ENCODE results near the gene CBFA2T3. TPM values are rescaled to one million over a fixed set of nuclear protein-coding genes. Genes with fewer than 3 reads are reported as not detected.
A peak's percentile ranks its signal among the peaks of the same experiment; 100 is the strongest.

Gene CBFA2T3
- total and polyA plus RNA-seq, 5 donors: 5.6 to 8.5 (median 7.3) TPM

DNA sequence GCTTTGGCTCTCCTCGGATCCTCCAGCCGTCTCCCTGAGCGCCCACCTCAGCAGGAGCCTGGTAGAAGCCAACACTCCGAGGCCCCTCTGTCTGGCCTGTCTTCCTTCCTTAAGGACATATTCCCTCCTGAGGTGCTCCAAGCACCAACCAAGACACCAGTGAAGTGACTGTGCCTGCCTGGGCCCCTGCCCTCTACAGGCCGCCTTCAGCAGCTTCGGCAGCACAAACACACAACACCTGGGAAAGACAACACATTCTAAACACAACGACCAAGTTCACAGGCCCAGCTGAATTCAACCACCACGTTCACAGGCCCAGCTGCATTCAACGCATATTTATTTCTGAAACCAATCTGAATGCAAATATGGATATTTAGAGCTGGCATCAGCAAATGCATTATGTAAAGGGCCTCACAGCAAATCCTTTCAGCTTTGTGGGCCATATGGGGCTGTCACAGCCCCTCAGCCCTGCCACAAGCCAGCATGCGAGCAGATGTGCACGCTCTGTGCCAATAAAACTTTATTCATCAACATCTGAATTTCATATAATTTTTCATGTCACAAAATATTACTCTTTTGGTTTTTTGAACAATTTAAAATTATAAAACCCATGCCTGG, 132.5 kb downstream of the CBFA2T3 start:
- H3K27me3 ChIP-seq (ENCODE audit: control insufficient read depth, insufficient read depth): no peaks in the 10 kb centered on the region
- H3K4me1 ChIP-seq (ENCODE audit: control insufficient read depth, insufficient read depth, low read length): no peaks in the 10 kb centered on the region
- ATAC-seq (no peak), DNase-seq (no peak)
- 76% methylated on average over 11 of the region's 11 CpGs for WGBS
- intact Hi-C loops (cut with DNase I): no loop called here
- no peak overlapping the region for H3K4me3 ChIP-seq (ENCODE audit: low read length)
- H3K9me3 ChIP-seq (ENCODE audit: control insufficient read depth, low read length): no peaks in the 10 kb centered on the region
- no peak overlapping the region for H3K27ac ChIP-seq (ENCODE audit: low read length)

DNA sequence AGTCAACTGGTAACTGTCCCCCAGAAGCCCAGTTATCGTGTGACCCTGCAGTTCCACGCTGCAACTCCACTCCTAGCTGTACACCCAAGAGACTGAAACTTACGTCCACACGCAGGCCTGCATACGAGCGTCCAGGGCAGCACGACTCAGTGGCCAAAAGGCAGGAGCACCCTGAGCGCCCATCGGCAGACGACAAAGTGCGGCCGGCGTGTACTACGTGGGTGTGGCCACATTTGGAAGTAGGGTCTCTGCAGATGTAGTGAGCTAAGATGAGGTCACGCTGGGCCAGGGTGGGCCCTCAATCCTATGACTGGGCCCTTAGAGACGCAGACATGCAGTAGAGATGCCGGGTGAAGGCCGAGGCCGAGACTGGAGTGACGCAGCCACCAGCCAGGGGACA, 133.8 kb downstream of the CBFA2T3 start:
- ATAC-seq: no peak
- no peak for DNase-seq
- WGBS: 95% methylated on average over 20 of the region's 20 CpGs

DNA sequence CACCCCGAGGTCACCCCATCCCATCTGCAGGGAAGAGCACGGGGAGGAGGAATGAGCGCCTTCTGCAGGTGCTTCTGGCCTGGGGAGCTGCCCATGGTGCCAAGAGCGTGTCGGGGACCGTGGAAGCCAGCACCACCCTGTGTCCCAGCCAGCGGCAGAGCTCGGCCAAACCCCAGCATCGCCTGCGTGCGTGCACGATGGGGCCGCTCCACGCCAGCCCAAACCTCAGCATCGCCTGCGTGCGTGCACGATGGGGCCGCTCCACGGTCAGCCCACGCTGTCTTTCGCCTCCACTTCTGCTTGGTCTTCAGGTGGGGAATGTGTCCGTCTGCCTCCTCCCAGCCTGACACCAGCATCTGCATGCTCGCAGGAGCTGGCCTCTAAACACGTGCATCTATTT, 134.2 kb downstream of the CBFA2T3 start:
- ATAC-seq: no peak
- no peaks in the 10 kb centered on the region for H3K27me3 ChIP-seq (ENCODE audit: control insufficient read depth, insufficient read depth)
- H3K9me3 ChIP-seq (ENCODE audit: control insufficient read depth, low read length): no peaks in the 10 kb centered on the region
- no peaks in the 10 kb centered on the region for H3K4me1 ChIP-seq (ENCODE audit: control insufficient read depth, insufficient read depth, low read length)
- no peak overlapping the region for H3K27ac ChIP-seq (ENCODE audit: low read length)
- intact Hi-C loops (cut with DNase I): no loop called here
- no peak for DNase-seq
- H3K4me3 ChIP-seq (ENCODE audit: low read length): no peak overlapping the region
- 95% methylated on average over 25 of the region's 25 CpGs for WGBS

More for the DNA sequence above, 133.8 kb downstream of the CBFA2T3 start:
- Histone ChIP-seq H3K27me3 (ENCODE audit: control insufficient read depth, insufficient read depth) (no peaks in the 10 kb centered on the region), H3K4me3 (ENCODE audit: low read length) (no peak overlapping the region), H3K27ac (ENCODE audit: low read length) (no peak overlapping the region), H3K4me1 (ENCODE audit: control insufficient read depth, insufficient read depth, low read length) (no peaks in the 10 kb centered on the region), H3K9me3 (ENCODE audit: control insufficient read depth, low read length) (no peaks in the 10 kb centered on the region)
- intact Hi-C loops (cut with DNase I): no loop called here

DNA sequence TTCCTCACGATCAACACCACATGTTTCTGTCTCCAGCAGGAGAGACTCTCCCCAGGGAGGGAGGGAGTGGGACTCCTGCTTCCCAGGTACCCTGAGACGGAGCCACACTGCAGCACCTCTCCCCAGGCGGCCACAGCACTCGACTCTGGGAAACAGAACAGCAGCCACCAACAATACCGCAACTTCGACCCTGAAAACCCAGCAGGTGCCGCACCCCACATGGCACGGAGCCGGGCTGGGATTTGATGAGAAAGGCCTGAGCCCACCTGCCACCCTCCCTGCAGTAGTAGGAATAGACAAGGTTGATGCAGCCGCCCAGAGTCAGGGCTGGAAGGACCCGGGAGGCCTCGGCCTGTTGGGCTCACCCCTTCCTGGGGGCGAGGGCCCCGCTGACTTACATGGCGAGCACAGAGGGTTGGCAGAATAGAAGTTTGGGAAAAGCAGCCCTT, 134.7 kb downstream of the CBFA2T3 start:
- Histone ChIP-seq H3K4me1 (ENCODE audit: control insufficient read depth, insufficient read depth, low read length) (no peaks in the 10 kb centered on the region), H3K27me3 (ENCODE audit: control insufficient read depth, insufficient read depth) (no peaks in the 10 kb centered on the region), H3K9me3 (ENCODE audit: control insufficient read depth, low read length) (no peaks in the 10 kb centered on the region), H3K4me3 (ENCODE audit: low read length) (no peak overlapping the region), H3K27ac (ENCODE audit: low read length) (no peak overlapping the region)
- 95% methylated on average over 15 of the region's 15 CpGs for WGBS
- DNase-seq: peak in 1 of 3 donors; percentile 49
- ATAC-seq: no peak
- intact Hi-C loops (cut with DNase I): no loop called here

DNA sequence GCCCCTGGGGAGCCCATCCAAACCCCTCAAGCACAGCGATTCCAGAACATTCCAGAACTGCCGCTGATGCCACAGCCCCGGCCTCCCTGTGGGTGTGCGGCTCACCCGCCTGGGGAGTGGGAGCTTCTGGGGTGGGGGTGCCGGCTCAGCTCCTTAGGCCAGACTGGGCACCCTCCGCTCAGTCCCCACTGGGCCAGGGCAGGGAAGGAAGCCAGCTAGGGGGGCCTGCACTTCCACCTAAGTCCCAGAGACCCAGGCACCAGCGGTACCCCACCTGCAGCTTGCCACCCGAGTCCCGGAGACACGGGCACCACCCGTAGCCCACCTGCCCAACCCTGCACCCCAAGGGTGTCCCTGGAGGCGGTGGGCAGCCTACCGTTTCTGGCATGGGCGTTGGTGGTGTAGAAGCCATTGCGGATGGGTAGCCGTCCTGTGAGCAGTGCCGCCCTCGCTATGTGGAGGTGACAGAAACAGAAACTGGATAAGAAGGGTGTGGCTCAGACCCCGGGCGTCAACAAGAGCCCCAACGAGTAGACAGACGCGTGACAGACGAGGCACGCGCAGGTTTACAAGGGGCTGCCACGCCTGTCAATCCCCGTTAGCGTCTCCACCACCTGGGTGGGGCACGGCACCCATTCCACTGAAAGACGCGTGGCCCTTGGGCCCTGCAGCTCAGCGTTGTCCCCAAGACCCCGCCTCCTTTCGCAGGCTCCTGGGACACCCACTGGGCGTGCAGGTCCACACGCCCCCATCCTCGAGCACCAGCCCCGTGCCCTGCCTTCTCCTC, 135.3 kb downstream of the CBFA2T3 start:
- intact Hi-C loops (cut with DNase I): no loop called here
- Histone ChIP-seq H3K27me3 (ENCODE audit: control insufficient read depth, insufficient read depth) (no peaks in the 10 kb centered on the region), H3K4me3 (ENCODE audit: low read length) (no peak overlapping the region), H3K27ac (ENCODE audit: low read length) (no peak overlapping the region), H3K4me1 (ENCODE audit: control insufficient read depth, insufficient read depth, low read length) (no peaks in the 10 kb centered on the region), H3K9me3 (ENCODE audit: control insufficient read depth, low read length) (no peaks in the 10 kb centered on the region)
- ATAC-seq (no peak), DNase-seq (no peak)
- WGBS: 94% methylated on average over 40 of the region's 40 CpGs

DNA sequence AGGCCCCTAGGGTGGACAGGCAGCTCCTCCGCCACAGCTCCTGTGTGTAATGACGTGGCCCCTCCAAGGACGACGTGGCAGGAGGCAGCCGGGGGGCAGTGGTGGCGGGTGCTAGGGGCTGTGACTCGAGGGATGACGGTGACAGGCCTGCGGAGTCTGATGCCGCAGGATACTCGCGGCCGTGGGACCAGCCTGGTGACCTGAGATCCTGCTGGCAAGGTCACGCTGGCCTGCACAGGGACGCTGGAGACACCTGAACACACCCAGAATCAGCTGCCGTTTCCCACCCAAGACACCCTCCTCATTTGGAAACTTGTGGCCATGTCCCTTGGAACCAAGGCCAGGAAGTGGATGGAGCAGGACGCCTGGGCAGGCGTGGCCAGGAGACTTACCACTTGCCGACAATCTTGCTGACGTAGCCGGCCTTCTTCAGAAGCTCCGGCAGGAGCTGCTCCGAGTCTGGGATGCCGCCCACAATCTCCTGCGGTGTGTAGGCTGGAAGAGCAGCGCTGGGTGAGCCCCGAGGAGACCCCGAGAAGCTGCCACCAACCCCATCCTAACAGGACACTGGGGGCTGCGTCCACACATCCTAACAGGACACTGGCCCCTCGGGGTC, 136.3 kb downstream of the CBFA2T3 start:
- no peak for ATAC-seq
- H3K27ac ChIP-seq (ENCODE audit: low read length): no peak overlapping the region
- H3K4me3 ChIP-seq (ENCODE audit: low read length): no peak overlapping the region
- 94% methylated on average over 30 of the region's 30 CpGs for WGBS
- H3K9me3 ChIP-seq (ENCODE audit: control insufficient read depth, low read length): no peaks in the 10 kb centered on the region
- H3K4me1 ChIP-seq (ENCODE audit: control insufficient read depth, insufficient read depth, low read length): no peaks in the 10 kb centered on the region
- intact Hi-C loops (cut with DNase I): no loop called here
- H3K27me3 ChIP-seq (ENCODE audit: control insufficient read depth, insufficient read depth): no peaks in the 10 kb centered on the region
- DNase-seq: no peak

DNA sequence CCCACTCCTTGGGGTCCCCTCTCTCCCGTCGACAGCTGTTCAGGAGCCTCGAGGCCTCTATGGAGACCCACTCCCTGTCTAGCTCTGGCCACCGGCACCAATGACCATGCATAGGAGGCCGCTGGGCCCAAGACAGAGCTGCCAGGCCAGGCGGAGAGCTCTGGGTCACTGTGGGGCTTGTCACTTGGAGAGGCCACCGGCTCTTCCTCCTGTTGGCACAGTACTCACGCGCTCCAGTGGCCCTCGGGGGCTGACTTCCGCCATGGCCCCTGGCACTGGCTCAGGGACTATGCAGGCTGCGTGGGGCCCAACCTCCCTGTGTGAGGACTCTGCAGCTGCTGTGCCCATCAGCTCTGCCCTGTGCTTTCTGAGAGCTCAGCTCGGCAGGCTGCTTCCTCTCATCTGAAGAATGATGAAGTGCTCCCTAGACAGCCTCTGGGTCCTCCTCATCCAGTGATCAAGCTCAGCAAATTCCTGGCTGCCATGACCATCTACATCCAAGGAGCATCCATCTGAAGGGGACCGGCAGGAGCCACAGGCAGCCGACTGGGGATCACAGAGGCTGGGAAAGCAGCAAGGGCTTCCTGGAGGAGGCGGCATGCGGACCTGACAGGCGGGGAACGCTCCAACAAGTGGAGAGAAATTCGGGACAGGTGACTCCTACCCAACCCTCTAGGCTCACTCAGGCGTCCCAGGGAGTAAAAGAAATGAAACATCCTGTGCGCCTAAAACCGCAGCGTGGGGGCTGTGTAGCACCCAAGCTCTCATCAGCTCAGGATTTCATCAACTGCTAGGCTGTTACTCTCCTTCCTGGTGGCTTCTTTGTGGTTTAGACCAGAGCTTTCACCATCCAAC, 137.0 kb downstream of the CBFA2T3 start:
- Histone ChIP-seq H3K4me3 (ENCODE audit: low read length) (no peak overlapping the region), H3K9me3 (ENCODE audit: control insufficient read depth, low read length) (no peaks in the 10 kb centered on the region), H3K27me3 (ENCODE audit: control insufficient read depth, insufficient read depth) (no peaks in the 10 kb centered on the region), H3K4me1 (ENCODE audit: control insufficient read depth, insufficient read depth, low read length) (no peaks in the 10 kb centered on the region), H3K27ac (ENCODE audit: low read length) (no peak overlapping the region)
- WGBS: 92% methylated on average over 24 of the region's 24 CpGs
- intact Hi-C loops (cut with DNase I): no loop called here
- no peak for ATAC-seq
- DNase-seq: no peak

DNA sequence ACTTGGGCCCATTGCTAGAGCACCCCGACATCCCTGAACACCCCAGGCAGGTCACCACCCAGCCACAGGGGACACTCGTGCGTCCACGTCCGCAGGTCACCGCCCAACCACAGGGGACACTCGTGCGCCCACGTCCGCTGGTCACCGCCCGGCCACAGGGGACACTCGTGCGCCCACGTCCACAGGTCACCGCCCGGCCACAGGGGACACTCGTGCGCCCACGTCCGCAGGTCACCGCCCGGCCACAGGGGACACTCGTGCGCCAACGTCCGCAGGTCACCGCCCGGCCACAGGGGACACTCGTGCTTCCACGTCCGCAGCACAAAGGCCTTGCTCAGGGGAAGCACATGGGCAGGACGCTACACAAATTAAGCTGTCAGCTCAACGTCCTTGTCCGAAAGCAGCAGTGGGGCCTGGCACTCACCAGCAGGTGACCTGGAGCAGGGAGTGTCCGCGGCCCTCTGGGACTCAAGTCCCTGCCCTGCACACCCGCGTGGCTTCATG, 137.9 kb downstream of the CBFA2T3 start:
- no peak for DNase-seq
- intact Hi-C loops (cut with DNase I): no loop called here
- 90% methylated on average over 39 of the region's 39 CpGs for WGBS
- H3K27me3 ChIP-seq (ENCODE audit: control insufficient read depth, insufficient read depth): no peaks in the 10 kb centered on the region
- no peaks in the 10 kb centered on the region for H3K4me1 ChIP-seq (ENCODE audit: control insufficient read depth, insufficient read depth, low read length)
- no peaks in the 10 kb centered on the region for H3K9me3 ChIP-seq (ENCODE audit: control insufficient read depth, low read length)
- H3K27ac ChIP-seq (ENCODE audit: low read length): no peak overlapping the region
- H3K4me3 ChIP-seq (ENCODE audit: low read length): no peak overlapping the region
- ATAC-seq: no peak

DNA sequence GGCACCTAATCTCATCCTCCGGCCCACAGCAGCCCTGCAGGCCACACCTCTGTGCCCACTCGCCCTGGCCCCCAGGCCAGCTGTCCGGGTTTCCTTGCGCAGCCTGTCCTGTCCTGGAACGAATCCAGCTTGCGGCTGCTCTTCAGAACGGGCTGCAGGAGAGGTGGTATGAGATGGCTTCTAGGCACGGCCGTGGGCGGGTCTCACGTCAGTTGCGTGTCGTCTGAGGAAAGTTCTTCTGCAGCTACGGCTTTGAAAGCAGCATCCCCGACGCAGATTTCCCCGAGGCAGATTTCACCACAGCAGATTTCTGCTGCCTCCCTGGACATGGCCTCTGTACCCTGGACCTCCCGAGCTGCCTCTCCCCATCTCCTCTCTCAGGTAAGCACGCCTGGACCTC, 138.4 kb downstream of the CBFA2T3 start:
- WGBS: 88% methylated on average over 19 of the region's 19 CpGs
- Histone ChIP-seq H3K4me1 (ENCODE audit: control insufficient read depth, insufficient read depth, low read length) (no peaks in the 10 kb centered on the region), H3K4me3 (ENCODE audit: low read length) (no peak overlapping the region), H3K27me3 (ENCODE audit: control insufficient read depth, insufficient read depth) (no peaks in the 10 kb centered on the region), H3K9me3 (ENCODE audit: control insufficient read depth, low read length) (no peaks in the 10 kb centered on the region), H3K27ac (ENCODE audit: low read length) (no peak overlapping the region)
- DNase-seq: no peak
- no peak for ATAC-seq
- intact Hi-C loops (cut with DNase I): no loop called here

DNA sequence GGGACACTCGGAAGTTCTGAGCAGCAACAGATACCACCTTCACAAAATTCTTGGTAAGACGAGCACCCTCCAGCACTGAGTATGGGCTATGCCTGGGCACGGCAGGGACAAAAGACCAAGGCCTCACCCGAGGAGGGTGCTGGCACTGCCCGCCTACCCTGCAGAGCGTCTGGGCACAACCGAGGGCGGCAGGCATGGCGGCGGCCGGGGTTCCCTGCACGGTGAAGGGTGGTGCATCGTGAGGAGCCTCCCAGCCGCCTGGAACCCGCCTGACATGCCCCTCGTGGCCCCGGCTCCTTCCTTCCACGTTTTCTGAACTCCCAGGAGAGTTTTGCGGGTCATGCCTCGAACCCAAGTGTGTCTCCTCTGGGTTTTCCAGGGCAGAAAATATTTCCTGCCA, 139.2 kb downstream of the CBFA2T3 start:
- intact Hi-C loops (cut with DNase I): no loop called here

More for the DNA sequence above, 139.2 kb downstream of the CBFA2T3 start:
- DNase-seq (no peak), ATAC-seq (no peak)
- Histone ChIP-seq H3K4me1 (ENCODE audit: control insufficient read depth, insufficient read depth, low read length) (no peaks in the 10 kb centered on the region), H3K9me3 (ENCODE audit: control insufficient read depth, low read length) (no peaks in the 10 kb centered on the region), H3K27ac (ENCODE audit: low read length) (no peak overlapping the region), H3K27me3 (ENCODE audit: control insufficient read depth, insufficient read depth) (no peaks in the 10 kb centered on the region), H3K4me3 (ENCODE audit: low read length) (no peak overlapping the region)
- 93% methylated on average over 20 of the region's 20 CpGs for WGBS
